ENCODE data around the gene SLC22A15.

Gene SLC22A15

GRCh38 chr1:115976062-115976920 is at the start of gene SLC22A15:
Gene SLC22A15 (plus strand): TSS chr1:115976513. CDS start chr1:115976628, 115 bp downstream.
- Histone ChIP-seq H3K4me3 (ENCODE audit: low read length in 2 of 2) (peak within 1 kb of the TSS; percentile 71 to 77), H3K9me3 (ENCODE audit: control insufficient read depth in 2 of 2, low read length in 2 of 2) (no peaks in the 10 kb centered on the region), H3K9ac (ENCODE audit: low read depth in 1 of 2, low read length in 2 of 2) (peak within 1 kb of the TSS; percentile 56 to 70), H3K27me3 (ENCODE audit: control insufficient read depth in 2 of 2, insufficient read depth in 2 of 2, low read length in 2 of 2) (no peaks in the 10 kb centered on the region), H3K4me1 (ENCODE audit: control insufficient read depth in 2 of 2, insufficient read depth in 2 of 2, low read length in 2 of 2) (peaks cover 7 to 9% of the 10 kb centered on the region in 2 donors), H3K36me3 (ENCODE audit: control insufficient read depth in 2 of 2, insufficient read depth in 2 of 2, low read length in 2 of 2) (no peaks in the 10 kb centered on the region), H3K27ac (ENCODE audit: low read depth in 2 of 2, low read length in 2 of 2) (peak within 1 kb of the TSS; percentile 53 to 60)

GRCh38 chr1:115927971-115928370 is 48.3 kb upstream of the SLC22A15 start:
- Histone ChIP-seq H3K27me3 (ENCODE audit: control insufficient read depth in 2 of 2, insufficient read depth in 2 of 2, low read length in 2 of 2) (no peaks in the 10 kb centered on the region), H3K36me3 (ENCODE audit: control insufficient read depth in 2 of 2, insufficient read depth in 2 of 2, low read length in 2 of 2) (no peaks in the 10 kb centered on the region), H3K9ac (ENCODE audit: low read depth in 1 of 2, low read length in 2 of 2) (no peak overlapping the region), H3K4me1 (ENCODE audit: control insufficient read depth in 2 of 2, insufficient read depth in 2 of 2, low read length in 2 of 2) (no peaks in the 10 kb centered on the region), H3K9me3 (ENCODE audit: control insufficient read depth in 2 of 2, low read length in 2 of 2) (no peaks in the 10 kb centered on the region), H3K4me3 (ENCODE audit: low read length in 2 of 2) (no peak overlapping the region), H3K27ac (ENCODE audit: low read depth in 2 of 2, low read length in 2 of 2) (no peak overlapping the region)

GRCh38 chr1:115929881-115930280 is 46.4 kb upstream of the SLC22A15 start:
- Histone ChIP-seq H3K9ac (ENCODE audit: low read depth in 1 of 2, low read length in 2 of 2) (no peak overlapping the region), H3K36me3 (ENCODE audit: control insufficient read depth in 2 of 2, insufficient read depth in 2 of 2, low read length in 2 of 2) (no peaks in the 10 kb centered on the region), H3K9me3 (ENCODE audit: control insufficient read depth in 2 of 2, low read length in 2 of 2) (no peaks in the 10 kb centered on the region), H3K27me3 (ENCODE audit: control insufficient read depth in 2 of 2, insufficient read depth in 2 of 2, low read length in 2 of 2) (no peaks in the 10 kb centered on the region), H3K4me3 (ENCODE audit: low read length in 2 of 2) (no peak overlapping the region), H3K4me1 (ENCODE audit: control insufficient read depth in 2 of 2, insufficient read depth in 2 of 2, low read length in 2 of 2) (no peaks in the 10 kb centered on the region), H3K27ac (ENCODE audit: low read depth in 2 of 2, low read length in 2 of 2) (no peak overlapping the region)

- Histone ChIP-seq H3K4me3 (ENCODE audit: low read length in 2 of 2) (no peak overlapping the region), H3K4me1 (ENCODE audit: control insufficient read depth in 2 of 2, insufficient read depth in 2 of 2, low read length in 2 of 2) (no peaks in the 10 kb centered on the region), H3K9me3 (ENCODE audit: control insufficient read depth in 2 of 2, low read length in 2 of 2) (no peaks in the 10 kb centered on the region), H3K9ac (ENCODE audit: low read depth in 1 of 2, low read length in 2 of 2) (no peak overlapping the region), H3K27ac (ENCODE audit: low read depth in 2 of 2, low read length in 2 of 2) (no peak overlapping the region), H3K27me3 (ENCODE audit: control insufficient read depth in 2 of 2, insufficient read depth in 2 of 2, low read length in 2 of 2) (no peaks in the 10 kb centered on the region), H3K36me3 (ENCODE audit: control insufficient read depth in 2 of 2, insufficient read depth in 2 of 2, low read length in 2 of 2) (no peaks in the 10 kb centered on the region)
Measured at GRCh38 chr1:115933625-115934024, 42.7 kb upstream of the SLC22A15 start.

- H3K36me3 ChIP-seq (ENCODE audit: control insufficient read depth in 2 of 2, insufficient read depth in 2 of 2, low read length in 2 of 2): no peaks in the 10 kb centered on the region
- no peaks in the 10 kb centered on the region for H3K9me3 ChIP-seq (ENCODE audit: control insufficient read depth in 2 of 2, low read length in 2 of 2)
- H3K27ac ChIP-seq (ENCODE audit: low read depth in 2 of 2, low read length in 2 of 2): no peak overlapping the region
- H3K4me3 ChIP-seq (ENCODE audit: low read length in 2 of 2): no peak overlapping the region
- no peak overlapping the region for H3K9ac ChIP-seq (ENCODE audit: low read depth in 1 of 2, low read length in 2 of 2)
- no peaks in the 10 kb centered on the region for H3K4me1 ChIP-seq (ENCODE audit: control insufficient read depth in 2 of 2, insufficient read depth in 2 of 2, low read length in 2 of 2)
- H3K27me3 ChIP-seq (ENCODE audit: control insufficient read depth in 2 of 2, insufficient read depth in 2 of 2, low read length in 2 of 2): no peaks in the 10 kb centered on the region
Measured at GRCh38 chr1:115939455-115939854, 36.9 kb upstream of the SLC22A15 start.

GRCh38 chr1:115946116-115946515 is 30.2 kb upstream of the SLC22A15 start:
- Histone ChIP-seq H3K4me1 (ENCODE audit: control insufficient read depth in 2 of 2, insufficient read depth in 2 of 2, low read length in 2 of 2) (no peaks in the 10 kb centered on the region), H3K27me3 (ENCODE audit: control insufficient read depth in 2 of 2, insufficient read depth in 2 of 2, low read length in 2 of 2) (no peaks in the 10 kb centered on the region), H3K4me3 (ENCODE audit: low read length in 2 of 2) (no peak overlapping the region), H3K36me3 (ENCODE audit: control insufficient read depth in 2 of 2, insufficient read depth in 2 of 2, low read length in 2 of 2) (no peaks in the 10 kb centered on the region), H3K27ac (ENCODE audit: low read depth in 2 of 2, low read length in 2 of 2) (no peak overlapping the region), H3K9me3 (ENCODE audit: control insufficient read depth in 2 of 2, low read length in 2 of 2) (no peaks in the 10 kb centered on the region), H3K9ac (ENCODE audit: low read depth in 1 of 2, low read length in 2 of 2) (no peak overlapping the region)

- Histone ChIP-seq H3K9me3 (ENCODE audit: control insufficient read depth in 2 of 2, low read length in 2 of 2) (no peaks in the 10 kb centered on the region), H3K27ac (ENCODE audit: low read depth in 2 of 2, low read length in 2 of 2) (no peak overlapping the region), H3K9ac (ENCODE audit: low read depth in 1 of 2, low read length in 2 of 2) (no peak overlapping the region), H3K4me1 (ENCODE audit: control insufficient read depth in 2 of 2, insufficient read depth in 2 of 2, low read length in 2 of 2) (no peaks in the 10 kb centered on the region), H3K4me3 (ENCODE audit: low read length in 2 of 2) (no peak overlapping the region), H3K27me3 (ENCODE audit: control insufficient read depth in 2 of 2, insufficient read depth in 2 of 2, low read length in 2 of 2) (no peaks in the 10 kb centered on the region), H3K36me3 (ENCODE audit: control insufficient read depth in 2 of 2, insufficient read depth in 2 of 2, low read length in 2 of 2) (no peaks in the 10 kb centered on the region)
Measured at GRCh38 chr1:115949156-115949555, 27.2 kb upstream of the SLC22A15 start.

- H3K4me1 ChIP-seq (ENCODE audit: control insufficient read depth in 2 of 2, insufficient read depth in 2 of 2, low read length in 2 of 2): no peaks in the 10 kb centered on the region
- H3K27me3 ChIP-seq (ENCODE audit: control insufficient read depth in 2 of 2, insufficient read depth in 2 of 2, low read length in 2 of 2): no peaks in the 10 kb centered on the region
- H3K36me3 ChIP-seq (ENCODE audit: control insufficient read depth in 2 of 2, insufficient read depth in 2 of 2, low read length in 2 of 2): no peaks in the 10 kb centered on the region
- no peak overlapping the region for H3K4me3 ChIP-seq (ENCODE audit: low read length in 2 of 2)
- H3K27ac ChIP-seq (ENCODE audit: low read depth in 2 of 2, low read length in 2 of 2): no peak overlapping the region
- no peaks in the 10 kb centered on the region for H3K9me3 ChIP-seq (ENCODE audit: control insufficient read depth in 2 of 2, low read length in 2 of 2)
- no peak overlapping the region for H3K9ac ChIP-seq (ENCODE audit: low read depth in 1 of 2, low read length in 2 of 2)
Measured at GRCh38 chr1:115951560-115951959, 24.8 kb upstream of the SLC22A15 start.

- Histone ChIP-seq H3K27ac (ENCODE audit: low read depth in 2 of 2, low read length in 2 of 2) (no peak overlapping the region), H3K27me3 (ENCODE audit: control insufficient read depth in 2 of 2, insufficient read depth in 2 of 2, low read length in 2 of 2) (no peaks in the 10 kb centered on the region), H3K4me1 (ENCODE audit: control insufficient read depth in 2 of 2, insufficient read depth in 2 of 2, low read length in 2 of 2) (no peaks in the 10 kb centered on the region), H3K36me3 (ENCODE audit: control insufficient read depth in 2 of 2, insufficient read depth in 2 of 2, low read length in 2 of 2) (no peaks in the 10 kb centered on the region), H3K4me3 (ENCODE audit: low read length in 2 of 2) (no peak overlapping the region), H3K9ac (ENCODE audit: low read depth in 1 of 2, low read length in 2 of 2) (no peak overlapping the region), H3K9me3 (ENCODE audit: control insufficient read depth in 2 of 2, low read length in 2 of 2) (no peaks in the 10 kb centered on the region)
Measured at GRCh38 chr1:115952547-115952946, 23.8 kb upstream of the SLC22A15 start.

- Histone ChIP-seq H3K4me3 (ENCODE audit: low read length in 2 of 2) (no peak overlapping the region), H3K27ac (ENCODE audit: low read depth in 2 of 2, low read length in 2 of 2) (no peak overlapping the region), H3K9me3 (ENCODE audit: control insufficient read depth in 2 of 2, low read length in 2 of 2) (no peaks in the 10 kb centered on the region), H3K9ac (ENCODE audit: low read depth in 1 of 2, low read length in 2 of 2) (no peak overlapping the region), H3K4me1 (ENCODE audit: control insufficient read depth in 2 of 2, insufficient read depth in 2 of 2, low read length in 2 of 2) (no peaks in the 10 kb centered on the region), H3K27me3 (ENCODE audit: control insufficient read depth in 2 of 2, insufficient read depth in 2 of 2, low read length in 2 of 2) (no peaks in the 10 kb centered on the region), H3K36me3 (ENCODE audit: control insufficient read depth in 2 of 2, insufficient read depth in 2 of 2, low read length in 2 of 2) (no peaks in the 10 kb centered on the region)
Measured at GRCh38 chr1:115953180-115953579, 23.1 kb upstream of the SLC22A15 start.

Measured in mucosa of rectum (tissue), 2 donors.